HG02870 (cell line): Measurements from ENCODE around the gene EPHA2.

ENCODE experiments used
- ATAC-seq: cut with Tn5 transposase; IDR thresholded peaks from one replicate; pipeline ENCODE4 v1.9.1; 2021; ENCODE audit warnings: mild to moderate bottlenecking, moderate library complexity; ENCODE audit not compliant: unreplicated experiment

EPHA2 gene

GRCh38 chr1:16184557-16185303 is 28.9 kb upstream of the EPHA2 start:
- ATAC-seq, result no peak

GRCh38 chr1:16183765-16184556 is 28.1 kb upstream of the EPHA2 start:
- no peak for ATAC-seq

GRCh38 chr1:16183179-16183578 is 27.3 kb upstream of the EPHA2 start:
- ATAC-seq, result no peak

- ATAC-seq, result no peak
These were observed 26.2 kb upstream of the EPHA2 start for GRCh38 chr1:16181887-16182719.

GRCh38 chr1:16180291-16180824 is 24.5 kb upstream of the EPHA2 start:
- no peak for ATAC-seq

GRCh38 chr1:16178596-16179497 is 23.0 kb upstream of the EPHA2 start:
- ATAC-seq, result no peak

GRCh38 chr1:16177306-16177705 is 21.4 kb upstream of the EPHA2 start:
- no peak for ATAC-seq

GRCh38 chr1:16176653-16177052 is 20.8 kb upstream of the EPHA2 start:
- ATAC-seq, result no peak

GRCh38 chr1:16175610-16176553 is 20.0 kb upstream of the EPHA2 start:
- ATAC-seq, result no peak

GRCh38 chr1:16174886-16175598 is 19.2 kb upstream of the EPHA2 start:
- ATAC-seq, result no peak

- no peak for ATAC-seq
These were observed 18.5 kb upstream of the EPHA2 start for GRCh38 chr1:16174261-16174868.

- ATAC-seq, result no peak
These were observed 17.8 kb upstream of the EPHA2 start for GRCh38 chr1:16173447-16174260.

- ATAC-seq, result no peak
These were observed 17.1 kb upstream of the EPHA2 start for GRCh38 chr1:16172964-16173446.

- ATAC-seq, result no peak
These were observed 16.5 kb upstream of the EPHA2 start for GRCh38 chr1:16172218-16172830.

GRCh38 chr1:16171314-16172151 is 15.7 kb upstream of the EPHA2 start:
- no peak for ATAC-seq

GRCh38 chr1:16170283-16170673 is 14.4 kb upstream of the EPHA2 start:
- no peak for ATAC-seq
